ENCODE measurements around the gene SPACA6. TPM values are rescaled to one million over a fixed set of nuclear protein-coding genes. Genes with fewer than 3 reads are reported as not detected.

The SPACA6 gene
- total and polyA plus RNA-seq, 9 donors, result 6.4 to 93.2 (median 45.2) TPM

DNA sequence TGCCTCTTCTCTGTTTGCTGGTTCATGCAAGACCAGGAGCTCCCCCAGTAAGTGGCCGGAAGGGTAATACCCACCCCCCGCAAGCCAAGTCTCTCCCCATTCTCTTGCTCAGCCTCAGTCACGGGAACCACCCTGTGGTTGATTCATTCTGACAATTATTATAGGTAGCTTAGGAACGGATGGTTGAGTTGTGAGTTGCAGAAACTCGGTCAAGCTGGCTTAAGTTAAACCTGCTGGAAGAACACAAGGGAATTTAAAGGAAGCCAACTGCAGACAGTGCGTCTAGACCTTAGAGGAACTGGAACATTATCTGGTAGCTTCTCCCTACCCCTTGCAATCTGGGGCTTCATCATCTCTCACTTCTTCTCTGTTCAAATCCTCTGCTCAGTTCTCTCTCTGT, 49.7 kb downstream of the SPACA6 start:
- TF ChIP-seq, protein P1, sequence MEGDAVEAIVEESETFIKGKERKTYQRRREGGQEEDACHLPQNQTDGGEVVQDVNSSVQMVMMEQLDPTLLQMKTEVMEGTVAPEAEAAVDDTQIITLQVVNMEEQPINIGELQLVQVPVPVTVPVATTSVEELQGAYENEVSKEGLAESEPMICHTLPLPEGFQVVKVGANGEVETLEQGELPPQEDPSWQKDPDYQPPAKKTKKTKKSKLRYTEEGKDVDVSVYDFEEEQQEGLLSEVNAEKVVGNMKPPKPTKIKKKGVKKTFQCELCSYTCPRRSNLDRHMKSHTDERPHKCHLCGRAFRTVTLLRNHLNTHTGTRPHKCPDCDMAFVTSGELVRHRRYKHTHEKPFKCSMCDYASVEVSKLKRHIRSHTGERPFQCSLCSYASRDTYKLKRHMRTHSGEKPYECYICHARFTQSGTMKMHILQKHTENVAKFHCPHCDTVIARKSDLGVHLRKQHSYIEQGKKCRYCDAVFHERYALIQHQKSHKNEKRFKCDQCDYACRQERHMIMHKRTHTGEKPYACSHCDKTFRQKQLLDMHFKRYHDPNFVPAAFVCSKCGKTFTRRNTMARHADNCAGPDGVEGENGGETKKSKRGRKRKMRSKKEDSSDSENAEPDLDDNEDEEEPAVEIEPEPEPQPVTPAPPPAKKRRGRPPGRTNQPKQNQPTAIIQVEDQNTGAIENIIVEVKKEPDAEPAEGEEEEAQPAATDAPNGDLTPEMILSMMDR (IDR thresholded peaks at IDR 0.05), result no peak
- TF ChIP-seq POLR2A (IDR thresholded peaks at IDR 0.05), result no peak
- no peak for TF ChIP-seq EP300 (IDR thresholded peaks at IDR 0.05)
- Histone ChIP-seq H3K4me3 (no peak overlapping the region), H3K4me1 (ENCODE audit: insufficient read depth) (no peaks in the 10 kb centered on the region), H3K27me3 (no peaks in the 10 kb centered on the region), H3K27ac (no peak overlapping the region), H3K9me3 (no peaks in the 10 kb centered on the region), H3K36me3 (no peaks in the 10 kb centered on the region)
- intact Hi-C loops (cut with DNase I), result no loop called here
- WGBS, 3 donors, result 57 to 67% (median 66%) methylated on average over 6 of the region's 6 CpGs
- no peak for DNase-seq

GRCh38 chr19:51743405-51743804, 50.3 kb downstream of the SPACA6 start:
- intact Hi-C loops (cut with DNase I), result no loop called here
- Histone ChIP-seq H3K27ac (no peak overlapping the region), H3K27me3 (no peaks in the 10 kb centered on the region), H3K4me1 (ENCODE audit: insufficient read depth) (no peaks in the 10 kb centered on the region), H3K4me3 (no peak overlapping the region), H3K9me3 (no peaks in the 10 kb centered on the region), H3K36me3 (no peaks in the 10 kb centered on the region)
- WGBS, 3 donors, result 57 to 70% (median 61%) methylated on average over 3 of the region's 3 CpGs
- no peak for DNase-seq
- TF ChIP-seq POLR2A (IDR thresholded peaks at IDR 0.05) (no peak), EP300 (IDR thresholded peaks at IDR 0.05) (no peak)
- TF ChIP-seq, protein P1 (IDR thresholded peaks at IDR 0.05), result no peak

DNA sequence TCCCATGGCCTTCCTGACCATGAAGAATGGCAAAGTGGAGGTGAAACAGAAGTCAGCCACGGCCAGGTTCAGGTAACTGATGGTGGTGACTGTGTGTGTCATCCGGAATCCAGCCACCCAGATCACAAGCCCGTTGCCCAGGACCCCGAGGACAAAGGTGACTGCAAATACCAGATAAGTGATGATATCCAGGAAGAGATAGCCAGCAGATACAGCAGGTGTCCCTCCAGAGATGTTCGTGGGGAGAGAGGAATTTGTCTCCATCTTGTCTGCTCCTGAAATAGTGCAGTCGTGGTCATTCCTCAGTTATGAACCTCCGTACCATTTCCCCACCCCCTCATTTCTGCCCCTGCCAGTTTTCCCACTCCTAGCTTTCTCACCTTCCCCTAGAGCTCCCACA, 53.6 kb downstream of the SPACA6 start:
- Histone ChIP-seq H3K27me3 (no peaks in the 10 kb centered on the region), H3K4me1 (ENCODE audit: insufficient read depth) (no peaks in the 10 kb centered on the region), H3K36me3 (no peaks in the 10 kb centered on the region), H3K4me3 (no peak overlapping the region), H3K9me3 (no peaks in the 10 kb centered on the region), H3K27ac (no peak overlapping the region)
- 71 to 75% (median 71%) methylated on average over 7 of the region's 7 CpGs for WGBS, 3 donors
- DNase-seq, result no peak
- intact Hi-C loops (cut with DNase I), result no loop called here
- TF ChIP-seq POLR2A (IDR thresholded peaks at IDR 0.05), result no peak
- no peak for TF ChIP-seq EP300 (IDR thresholded peaks at IDR 0.05)
- TF ChIP-seq, protein P1 (IDR thresholded peaks at IDR 0.05), result no peak

GRCh38 chr19:51749979-51750378, 56.8 kb downstream of the SPACA6 start:
- no peaks in the 10 kb centered on the region for H3K9me3 ChIP-seq
- H3K36me3 ChIP-seq, result no peaks in the 10 kb centered on the region
- TF ChIP-seq POLR2A (IDR thresholded peaks at IDR 0.05) (no peak), EP300 (IDR thresholded peaks at IDR 0.05) (no peak)
- TF ChIP-seq, protein P1 (IDR thresholded peaks at IDR 0.05), result no peak
- no peak for DNase-seq
- H3K27ac ChIP-seq, result no peak overlapping the region
- 79 to 83% (median 81%) methylated on average over 4 of the region's 4 CpGs for WGBS, 3 donors
- H3K27me3 ChIP-seq, result no peaks in the 10 kb centered on the region
- intact Hi-C loops (cut with DNase I), result no loop called here
- no peak overlapping the region for H3K4me3 ChIP-seq
- H3K4me1 ChIP-seq (ENCODE audit: insufficient read depth), result no peaks in the 10 kb centered on the region

Measured in ovary (tissue), 9 donors.